CD4-positive, alpha-beta T cell treated with Interferon alpha-2 for 1 hour (primary cell): ENCODE measurements around the gene SARNP.
"Not testable (repeated sequence)": the region's sequence is repeated elsewhere in the genome, so short reads cannot be mapped to it uniquely, and the experiment has no call there.

ENCODE experiments used
- DNase-seq, 2 donors: peaks; one replicate each; pipeline ENCODE4 v3.0.0-alpha.2; 2020 to 2022

SARNP gene

GRCh38 chr12:55789171-55789570, 28.4 kb downstream of the SARNP start:
- no peak for DNase-seq

- no peak for DNase-seq
Observed at GRCh38 chr12:55788546-55788945, 29.0 kb downstream of the SARNP start.

- no peak for DNase-seq
Observed at GRCh38 chr12:55780685-55781084, 36.8 kb downstream of the SARNP start.

- DNase-seq: no peak
Observed at GRCh38 chr12:55777856-55778255, 39.7 kb downstream of the SARNP start.

GRCh38 chr12:55771736-55772135, 45.8 kb downstream of the SARNP start:
- no peak for DNase-seq

GRCh38 chr12:55767156-55767555, 50.4 kb downstream of the SARNP start:
- no peak for DNase-seq

- no peak for DNase-seq
Observed at GRCh38 chr12:55765736-55766290, 51.7 kb downstream of the SARNP start.

GRCh38 chr12:55762646-55763045, 54.9 kb downstream of the SARNP start:
- no peak for DNase-seq

- no peak for DNase-seq
Observed at GRCh38 chr12:55760663-55761062, 56.9 kb downstream of the SARNP start.

- not testable (repeated sequence) for DNase-seq
Observed at GRCh38 chr12:55758575-55758974, 58.9 kb downstream of the SARNP start.

- no peak for DNase-seq
Observed at GRCh38 chr12:55757701-55758100, 59.8 kb downstream of the SARNP start.

GRCh38 chr12:55755246-55755645, 62.3 kb downstream of the SARNP start:
- DNase-seq: no peak

- DNase-seq: no peak
Observed at GRCh38 chr12:55748230-55748993, 69.1 kb downstream of the SARNP start.

GRCh38 chr12:55746913-55747231, 70.7 kb downstream of the SARNP start:
- DNase-seq: no peak

GRCh38 chr12:55746174-55746912, 71.2 kb downstream of the SARNP start:
- no peak for DNase-seq

- DNase-seq: no peak
Observed at GRCh38 chr12:55745361-55746173, 72.0 kb downstream of the SARNP start.

GRCh38 chr12:55744340-55745030, 73.0 kb downstream of the SARNP start:
- no peak for DNase-seq

- DNase-seq: peak in 1 of 2 donors; percentile 32
Observed at GRCh38 chr12:55743406-55744339, 73.9 kb downstream of the SARNP start.

GRCh38 chr12:55742719-55743405, 74.7 kb downstream of the SARNP start, which contains the start of gene GDF11:
Gene GDF11 (plus strand): TSS chr12:55743122. CDS start chr12:55743317, 195 bp downstream.
- DNase-seq: peak; percentile 66 to 85

- no peak for DNase-seq
Observed at GRCh38 chr12:55741931-55742680, 75.4 kb downstream of the SARNP start.
